ENCODE measurements around the gene UPK2. TPM values are rescaled to one million over a fixed set of nuclear protein-coding genes. Genes with fewer than 3 reads are reported as not detected.
"Not testable (repeated sequence)": the region's sequence is repeated elsewhere in the genome, so short reads cannot be mapped to it uniquely, and the experiment has no call there.

UPK2 gene
- total RNA-seq, 2 experiments from 2014 or later, result not detected

GRCh38 chr11:118991486-118992038 is 35.5 kb downstream of the UPK2 start:
- ATAC-seq; H3K4me3 Mint-ChIP-seq; H3K27ac Mint-ChIP-seq; H3K9me3 Mint-ChIP-seq (ENCODE audit: low read depth); H3K27me3 Mint-ChIP-seq; DNase-seq; CTCF ChIA-PET; H3K4me1 Mint-ChIP-seq: not testable (repeated sequence)
- H3K36me3 Mint-ChIP-seq, result peaks cover 12% of the 10 kb centered on the region

DNA sequence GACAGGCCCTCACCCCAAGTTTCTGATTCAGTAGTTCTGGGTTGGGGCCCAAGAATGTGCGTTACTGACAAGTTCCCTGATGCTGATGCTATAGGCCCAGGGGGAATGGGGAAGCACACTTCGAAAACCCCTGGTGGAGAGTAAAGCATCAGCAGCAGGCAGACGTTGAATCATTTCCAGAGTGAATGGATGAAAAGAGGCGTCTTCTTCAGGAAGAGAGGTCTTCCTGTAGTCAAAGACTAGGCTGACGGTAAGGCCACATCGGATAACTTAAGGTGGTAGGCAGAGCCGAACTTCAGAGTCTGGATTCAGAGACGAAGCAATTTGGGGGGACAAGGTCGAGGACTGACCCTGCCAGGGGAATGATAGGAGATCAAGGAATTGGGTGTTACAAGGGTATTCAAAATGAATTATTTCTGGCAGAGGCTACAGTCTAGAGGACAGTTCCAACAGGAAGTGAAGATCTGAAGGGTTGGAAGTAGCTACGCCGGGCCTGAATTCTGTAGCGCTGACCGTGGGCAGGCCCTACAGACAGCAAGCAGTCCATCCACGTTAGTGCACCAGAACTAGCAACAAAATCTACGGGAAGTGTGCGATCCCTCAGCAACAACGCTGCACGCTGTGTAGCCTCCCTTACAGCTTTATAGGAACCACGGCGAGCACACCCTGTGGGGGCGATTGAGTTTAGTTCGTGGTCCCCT is 41.0 kb downstream of the UPK2 start:
- H3K27ac Mint-ChIP-seq, result peak overlapping the region; percentile 97
- CTCF ChIA-PET, result interaction anchor here (0.6 to 4.6 kb wide), 17 partner anchors 8 to 343 kb away, joined by 3 to 33 read pairs (median 4); partner anchors contain the start of genes BCL9L, CBL, DDX6 and DPAGT1
- no peaks in the 10 kb centered on the region for H3K9me3 Mint-ChIP-seq (ENCODE audit: low read depth)
- ATAC-seq (peak; percentile 10), DNase-seq (peak; percentile 58)
- H3K4me3 Mint-ChIP-seq, result peak overlapping the region; percentile 97
- H3K36me3 Mint-ChIP-seq, result peaks cover 31% of the 10 kb centered on the region
- H3K27me3 Mint-ChIP-seq, result no peaks in the 10 kb centered on the region
- peaks cover 33% of the 10 kb centered on the region for H3K4me1 Mint-ChIP-seq

- Mint-ChIP-seq H3K36me3 (peaks cover 32% of the 10 kb centered on the region), H3K9me3 (ENCODE audit: low read depth) (no peaks in the 10 kb centered on the region), H3K4me3 (peak within 1 kb of the TSS; percentile 97), H3K27me3 (no peaks in the 10 kb centered on the region), H3K4me1 (peaks cover 33% of the 10 kb centered on the region), H3K27ac (peak within 1 kb of the TSS; percentile 97)
- CTCF ChIA-PET, result interaction anchor here (0.6 to 4.6 kb wide), 18 partner anchors 9 to 342 kb away, joined by 3 to 33 read pairs (median 4); partner anchors contain the start of genes BCL9L, CBL, DDX6 and DPAGT1
- ATAC-seq (peak; percentile 97), DNase-seq (peak; percentile 98)
Measured at GRCh38 chr11:118997627-118998387, 41.7 kb downstream of the UPK2 start, which contains the start of gene CENATAC. TSS of gene CENATAC (plus strand) at chr11:118998138. CDS start at chr11:118998198, 60 bp downstream.

- DNase-seq (no peak), ATAC-seq (peak; percentile 20)
- Mint-ChIP-seq H3K4me3 (peak overlapping the region; percentile 97), H3K9me3 (ENCODE audit: low read depth) (no peaks in the 10 kb centered on the region), H3K27me3 (no peaks in the 10 kb centered on the region), H3K36me3 (peaks cover 36% of the 10 kb centered on the region), H3K4me1 (peaks cover 33% of the 10 kb centered on the region), H3K27ac (peak overlapping the region; percentile 97)
- CTCF ChIA-PET, result interaction anchor here (1.1 to 4.6 kb wide), 10 partner anchors 9 to 340 kb away, joined by 3 to 33 read pairs (median 4); partner anchors contain the start of genes DDX6, RPS25, SLC37A4 and TRAPPC4
Measured at GRCh38 chr11:118998388-118998717, 42.3 kb downstream of the UPK2 start.

- H3K27me3 Mint-ChIP-seq, result no peaks in the 10 kb centered on the region
- ATAC-seq (no peak), DNase-seq (no peak)
- H3K9me3 Mint-ChIP-seq (ENCODE audit: low read depth), result no peaks in the 10 kb centered on the region
- peak overlapping the region; percentile 97 for H3K4me3 Mint-ChIP-seq
- peak overlapping the region; percentile 97 for H3K27ac Mint-ChIP-seq
- H3K36me3 Mint-ChIP-seq, result peaks cover 35% of the 10 kb centered on the region
- CTCF ChIA-PET, result interaction anchor here (1.3 to 4.6 kb wide), 4 partner anchors 10 to 309 kb away, joined by 3 to 33 read pairs (median 7); partner anchors contain the start of genes RPS25 and TRAPPC4
- peaks cover 34% of the 10 kb centered on the region for H3K4me1 Mint-ChIP-seq
Measured at GRCh38 chr11:118998822-118999221, 42.7 kb downstream of the UPK2 start.

GRCh38 chr11:119000906-119001305 is 44.8 kb downstream of the UPK2 start:
- H3K27ac Mint-ChIP-seq, result peak overlapping the region; percentile 43
- H3K27me3 Mint-ChIP-seq, result no peaks in the 10 kb centered on the region
- no peak for ATAC-seq
- no peak overlapping the region for H3K4me3 Mint-ChIP-seq
- DNase-seq, result no peak
- H3K36me3 Mint-ChIP-seq, result peaks cover 37% of the 10 kb centered on the region
- H3K9me3 Mint-ChIP-seq (ENCODE audit: low read depth), result no peaks in the 10 kb centered on the region
- CTCF ChIA-PET, result interaction anchor here (1.1 kb wide), 1 partner anchor 323 kb away, joined by 3 read pairs; no protein-coding TSS in a partner anchor
- H3K4me1 Mint-ChIP-seq, result peaks cover 37% of the 10 kb centered on the region

- no peak overlapping the region for H3K4me3 Mint-ChIP-seq
- no peaks in the 10 kb centered on the region for H3K27me3 Mint-ChIP-seq
- CTCF ChIA-PET, result no interaction called here
- H3K27ac Mint-ChIP-seq, result peak overlapping the region; percentile 12
- peaks cover 19% of the 10 kb centered on the region for H3K36me3 Mint-ChIP-seq
- no peaks in the 10 kb centered on the region for H3K9me3 Mint-ChIP-seq (ENCODE audit: low read depth)
- H3K4me1 Mint-ChIP-seq, result peaks cover 12% of the 10 kb centered on the region
- DNase-seq, result no peak
- ATAC-seq, result no peak
Measured at GRCh38 chr11:119006656-119007055, 50.6 kb downstream of the UPK2 start.

Small RNA genes within 50 kb of the gene (microRNA-seq; reads per million reads assigned to microRNA genes)
- not detected for gene MIR4492

Other genes starting within 250 kb of the UPK2 start
- gene DDX6, start 165.1 kb upstream of the UPK2 start, total RNA-seq, result 100 to 1,000 TPM; 127 to 153 TPM
- under 1 TPM in 1 of 2 experiments, not detected in 1; 0.30 TPM for gene CXCR5, start 72.4 kb upstream of the UPK2 start, total RNA-seq
- 10 to 100 TPM; 33.9 to 44.0 TPM for gene BCL9L, start 30.4 kb upstream of the UPK2 start, total RNA-seq
- not detected for gene FOXR1, start 15.5 kb downstream of the UPK2 start, total RNA-seq
- 10 to 100 TPM; 43.4 to 47.1 TPM for gene CENATAC, start 41.8 kb downstream of the UPK2 start, total RNA-seq
- 1,000 to 10,000 TPM in 1 of 2 experiments, 100 to 1,000 TPM in 1; 945 to 1,070 TPM for gene RPS25, start 62.0 kb downstream of the UPK2 start, total RNA-seq
- gene TRAPPC4, start 62.5 kb downstream of the UPK2 start, total RNA-seq, result 10 to 100 TPM; 73.9 to 91.5 TPM
- gene SLC37A4, start 74.6 kb downstream of the UPK2 start, total RNA-seq, result 10 to 100 TPM; 26.0 to 26.5 TPM
- gene HYOU1, start 100.9 kb downstream of the UPK2 start, total RNA-seq, result 100 to 1,000 TPM; 108 to 163 TPM
- gene VPS11, start 111.5 kb downstream of the UPK2 start, total RNA-seq, result 10 to 100 TPM; 30.1 to 31.2 TPM
- 10 to 100 TPM; 26.6 to 36.7 TPM for gene HMBS, start 128.6 kb downstream of the UPK2 start, total RNA-seq
- gene DPAGT1, start 145.6 kb downstream of the UPK2 start, total RNA-seq, result 10 to 100 TPM; 65.1 to 77.1 TPM
- gene C2CD2L, start 151.0 kb downstream of the UPK2 start, total RNA-seq, result 10 to 100 TPM; 30.6 to 35.1 TPM
- 10 to 100 TPM; 40.4 to 43.0 TPM for gene HINFP, start 165.3 kb downstream of the UPK2 start, total RNA-seq
- gene ABCG4, start 192.8 kb downstream of the UPK2 start, total RNA-seq, result not detected
- gene NLRX1, start 212.4 kb downstream of the UPK2 start, total RNA-seq, result 10 to 100 TPM; 21.2 to 22.2 TPM
- under 1 TPM; 0.19 to 0.35 TPM for gene NHERF4, start 229.2 kb downstream of the UPK2 start, total RNA-seq